Thymus (tissue), 11 donors: ENCODE results near the gene KRT83. TPM values are rescaled to one million over a fixed set of nuclear protein-coding genes. Genes with fewer than 3 reads are reported as not detected.

Experiments used
- DNase-seq, 9 donors: peaks; one replicate each; pipeline ENCODE4 v3.0.0-alpha.2; 2013; ENCODE audit warnings: low spot score in 9 of 9, low read depth in 6 of 9, missing footprints in 1 of 9
- H3K27ac ChIP-seq, 2 donors: one replicate each; pipeline ENCODE4 v1.5.1; 2013; ENCODE audit warnings: control low read depth in 1 of 2, low read depth in 1 of 2, low read length in 1 of 2, mild to moderate bottlenecking in 1 of 2, moderate library complexity in 1 of 2
- H3K27me3 ChIP-seq, 2 donors: one replicate each; pipeline ENCODE4 v1.5.1; 2013; ENCODE audit warnings: low read length in 1 of 2; ENCODE audit not compliant: control insufficient read depth in 2 of 2, insufficient read depth in 1 of 2
- H3K36me3 ChIP-seq, 2 donors: one replicate each; pipeline ENCODE4 v1.5.1; 2013; ENCODE audit warnings: low read length in 1 of 2, mild to moderate bottlenecking in 1 of 2, moderate library complexity in 1 of 2; ENCODE audit not compliant: control insufficient read depth in 2 of 2, insufficient read depth in 2 of 2
- H3K4me1 ChIP-seq, 2 donors: one replicate each; pipeline ENCODE4 v1.5.1; 2013; ENCODE audit warnings: low read length in 2 of 2; ENCODE audit not compliant: control insufficient read depth in 2 of 2, insufficient read depth in 2 of 2
- H3K4me3 ChIP-seq, 2 donors: one replicate each; pipeline ENCODE4 v1.5.1; 2013; ENCODE audit warnings: low read length in 2 of 2, control low read depth in 1 of 2, mild to moderate bottlenecking in 1 of 2
- H3K9me3 ChIP-seq, 2 donors: one replicate each; pipeline ENCODE4 v1.5.1; 2013; ENCODE audit warnings: low read length in 1 of 2, mild to moderate bottlenecking in 1 of 2; ENCODE audit not compliant: control insufficient read depth in 2 of 2, insufficient read depth in 1 of 2
- WGBS: extraction: QIAGEN DNeasy Blood & Tissue Kit; methylation state at CpG from one replicate; pipeline ENCODE4 v1.1.7; 2013; 5-methylcytosine and 5-hydroxymethylcytosine counted together
- polyA plus RNA-seq: library from polyadenylated mRNA; stranded (reverse); fragments of 200-250 nt; gene quantifications from one replicate; pipeline ENCODE4 v1.2.3, GENCODE V29; 2013
- total RNA-seq: library from RNA; stranded (reverse); fragments of 120-200 nt; gene quantifications from one replicate; pipeline ENCODE4 v1.2.4, GENCODE V29; 2013
- donor health status: healthy.

Gene KRT83
- total and polyA plus RNA-seq, 2 donors = 0.33 to 1.0 TPM

DNA sequence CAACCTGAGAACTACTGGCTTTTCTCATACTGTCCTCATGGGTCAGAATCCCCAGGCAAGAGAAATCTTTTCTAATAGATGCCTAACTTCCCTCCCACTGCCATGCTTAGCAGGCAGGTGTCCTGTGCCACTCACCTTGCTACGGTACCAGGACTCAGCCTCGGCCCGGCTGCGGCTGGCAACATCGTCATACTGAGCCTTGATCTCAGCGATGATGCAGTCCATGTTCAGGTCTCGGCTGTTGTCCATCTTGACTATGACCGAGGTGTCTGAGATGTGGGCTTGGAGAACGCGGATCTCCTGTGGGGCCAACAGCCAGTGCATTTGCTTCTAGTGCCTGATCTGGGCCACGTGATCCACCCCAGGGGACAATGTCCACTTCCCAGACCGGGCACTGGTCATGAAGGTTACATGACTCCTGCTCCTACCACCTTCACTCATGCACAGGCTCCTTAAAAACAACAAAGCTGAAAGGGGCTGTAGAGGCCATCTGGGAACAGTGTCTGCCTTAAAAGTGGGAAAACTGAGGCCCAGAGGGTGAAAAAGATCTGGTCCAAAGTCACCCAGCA is 42.0 kb upstream of the KRT83 start:
- H3K4me1 ChIP-seq = peaks cover 0 to 21% of the 10 kb centered on the region in 2 donors
- H3K4me3 ChIP-seq = no peak overlapping the region
- 96% methylated on average over 12 of the region's 12 CpGs for WGBS
- no peaks in the 10 kb centered on the region for H3K36me3 ChIP-seq
- no peak overlapping the region for H3K27ac ChIP-seq
- H3K9me3 ChIP-seq = no peaks in the 10 kb centered on the region
- no peak for DNase-seq
- peaks cover 0 to 11% of the 10 kb centered on the region in 2 donors for H3K27me3 ChIP-seq

DNA sequence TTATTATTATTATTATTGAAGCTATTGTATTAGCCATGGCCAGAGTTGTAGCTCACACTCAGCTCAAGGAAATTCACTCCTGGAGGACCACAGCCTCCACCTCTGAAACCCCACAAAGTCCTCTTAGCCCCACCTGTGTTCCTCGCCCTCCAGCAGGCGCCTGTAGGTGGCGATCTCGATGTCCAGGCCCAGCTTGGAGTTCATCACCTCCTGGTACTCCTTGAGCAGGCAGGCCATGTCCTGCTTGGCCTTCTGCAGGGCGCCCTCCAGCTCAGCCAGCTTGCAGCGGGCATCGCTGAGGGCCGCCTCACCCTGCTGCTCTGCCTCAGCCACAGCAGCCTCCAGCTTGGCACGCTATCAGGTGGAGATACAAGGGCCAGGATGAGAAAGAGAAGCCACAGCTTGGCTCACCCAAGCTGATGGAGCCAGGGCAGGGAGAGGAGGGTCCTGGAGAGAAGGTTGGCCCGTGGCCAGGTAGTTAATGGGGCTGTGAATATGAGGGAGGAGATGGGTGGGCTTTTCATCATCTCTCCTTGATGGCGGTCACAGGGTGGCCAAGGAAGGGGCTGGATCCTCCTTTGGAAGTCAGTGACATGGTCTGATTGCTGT is 41.0 kb upstream of the KRT83 start:
- WGBS = 94% methylated on average over 11 of the region's 11 CpGs
- Histone ChIP-seq H3K4me1 (peaks cover 0 to 22% of the 10 kb centered on the region in 2 donors), H3K36me3 (no peaks in the 10 kb centered on the region), H3K27ac (no peak overlapping the region), H3K4me3 (no peak overlapping the region), H3K9me3 (no peaks in the 10 kb centered on the region), H3K27me3 (peaks cover 0 to 7% of the 10 kb centered on the region in 2 donors)
- no peak for DNase-seq

DNA sequence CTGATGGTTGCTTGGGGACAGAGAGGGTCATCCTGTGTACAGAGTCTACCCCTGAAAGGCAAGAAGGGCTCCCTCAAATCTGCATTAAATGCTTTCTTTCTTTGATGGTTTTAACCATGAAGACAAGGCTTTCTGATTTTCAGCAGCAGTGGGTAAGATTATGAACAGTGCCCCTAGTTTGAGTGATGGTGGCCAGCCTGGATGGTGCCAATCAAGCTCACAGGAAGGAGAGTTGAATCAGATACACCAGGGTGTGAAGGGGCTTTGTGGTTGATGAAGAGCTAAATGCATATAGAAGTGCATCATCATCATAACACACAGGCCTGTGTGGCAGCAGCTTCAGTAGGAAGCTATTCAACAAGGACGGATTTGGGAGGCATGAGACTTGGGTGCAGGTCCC is 40.4 kb upstream of the KRT83 start:
- DNase-seq = no peak
- 95% methylated on average over 1 of the region's 1 CpG for WGBS
- H3K4me3 ChIP-seq = no peak overlapping the region
- H3K9me3 ChIP-seq = no peaks in the 10 kb centered on the region
- peaks cover 0 to 22% of the 10 kb centered on the region in 2 donors for H3K4me1 ChIP-seq
- H3K36me3 ChIP-seq = no peaks in the 10 kb centered on the region
- H3K27ac ChIP-seq = no peak overlapping the region
- peaks cover 0 to 2% of the 10 kb centered on the region in 2 donors for H3K27me3 ChIP-seq

DNA sequence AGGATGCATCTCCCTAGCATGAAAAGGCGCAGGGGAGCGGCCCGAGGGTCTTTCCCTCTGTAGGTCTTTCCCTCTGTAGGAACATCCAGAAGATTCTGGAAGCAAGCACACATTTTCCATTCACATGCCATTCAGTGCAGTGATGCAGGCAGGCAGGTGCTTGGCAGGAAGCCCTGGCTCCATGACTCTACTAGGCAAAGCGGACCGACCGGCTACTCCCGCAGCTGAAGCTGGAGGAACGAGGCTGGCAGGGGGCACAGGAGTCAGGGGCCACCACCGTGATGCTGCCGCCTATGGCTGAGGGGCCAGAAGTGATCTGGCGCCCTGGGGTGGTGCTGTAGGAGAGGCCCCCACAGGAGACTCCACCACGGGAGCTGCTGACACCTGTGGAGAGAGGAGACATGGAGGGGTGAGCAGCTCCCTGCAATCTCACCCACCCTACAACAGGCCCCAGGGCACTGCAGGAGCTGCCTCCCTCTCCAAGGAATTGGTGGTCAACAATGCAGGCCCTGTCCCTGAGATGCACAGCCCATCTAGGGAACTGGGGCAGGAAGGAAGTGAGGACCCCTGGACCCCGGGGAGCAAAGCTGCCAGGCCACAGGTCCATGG is 39.6 kb upstream of the KRT83 start:
- H3K4me1 ChIP-seq = peaks cover 0 to 22% of the 10 kb centered on the region in 2 donors
- H3K4me3 ChIP-seq = no peak overlapping the region
- H3K9me3 ChIP-seq = no peaks in the 10 kb centered on the region
- H3K36me3 ChIP-seq = no peaks in the 10 kb centered on the region
- peaks cover 0 to 2% of the 10 kb centered on the region in 2 donors for H3K27me3 ChIP-seq
- 90% methylated on average over 13 of the region's 13 CpGs for WGBS
- DNase-seq = peak in 1 of 9 donors; percentile 10
- no peak overlapping the region for H3K27ac ChIP-seq

DNA sequence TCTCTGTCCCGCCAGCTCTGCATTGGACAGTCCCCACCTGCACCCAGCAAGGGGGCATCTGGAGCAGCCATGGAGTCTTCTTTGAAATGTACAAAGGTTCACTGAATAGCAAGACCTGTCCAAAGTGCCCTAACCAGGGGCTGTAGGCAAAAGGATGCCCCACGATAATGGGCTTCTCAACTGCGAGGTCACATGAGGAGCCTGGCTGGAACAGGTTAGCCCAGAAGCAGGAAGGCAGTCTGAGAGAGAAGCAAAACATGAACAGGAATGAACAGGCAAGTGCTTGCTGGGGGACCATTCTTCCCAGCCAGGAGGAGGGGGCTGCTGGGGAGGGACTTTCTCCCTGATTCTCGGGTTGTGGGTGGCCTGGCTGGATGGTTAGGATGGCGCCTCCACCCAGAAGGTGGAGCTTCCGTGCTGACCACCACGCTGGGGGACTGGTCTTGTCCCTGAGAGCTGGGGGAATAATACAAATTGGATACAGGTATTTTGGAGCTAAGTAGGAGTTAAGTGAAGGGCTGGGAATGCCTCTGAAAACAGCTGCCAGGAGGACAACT is 39.0 kb upstream of the KRT83 start:
- peaks cover 0 to 2% of the 10 kb centered on the region in 2 donors for H3K27me3 ChIP-seq
- no peaks in the 10 kb centered on the region for H3K36me3 ChIP-seq
- no peak for DNase-seq
- no peak overlapping the region for H3K27ac ChIP-seq
- H3K4me3 ChIP-seq = no peak overlapping the region
- 94% methylated on average over 7 of the region's 7 CpGs for WGBS
- H3K4me1 ChIP-seq = peaks cover 0 to 22% of the 10 kb centered on the region in 2 donors
- no peaks in the 10 kb centered on the region for H3K9me3 ChIP-seq

DNA sequence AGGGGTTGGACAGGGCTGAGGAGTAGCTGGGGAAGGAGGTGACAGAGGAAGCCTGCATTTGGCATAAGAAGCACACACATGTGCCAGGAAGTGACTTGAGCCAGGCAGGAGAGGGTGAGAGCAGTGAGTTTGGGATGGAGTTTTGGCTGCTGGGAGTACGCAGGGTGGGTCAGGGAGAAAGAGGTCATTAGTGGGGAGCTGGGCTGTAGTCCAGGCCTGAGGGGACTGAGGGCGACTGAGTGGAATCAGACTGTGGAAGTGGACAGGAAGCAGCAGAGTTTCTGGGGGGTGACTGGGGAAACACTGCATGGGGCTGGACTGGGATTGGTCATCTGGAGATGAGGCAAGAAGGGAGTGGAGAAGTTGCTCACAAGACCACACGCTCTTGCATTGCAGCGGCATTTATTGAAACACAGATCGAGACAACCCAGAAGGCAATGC is 38.4 kb upstream of the KRT83 start:
- Histone ChIP-seq H3K36me3 (no peaks in the 10 kb centered on the region), H3K27ac (no peak overlapping the region), H3K4me3 (no peak overlapping the region), H3K4me1 (peaks cover 0 to 22% of the 10 kb centered on the region in 2 donors), H3K9me3 (no peaks in the 10 kb centered on the region), H3K27me3 (no peaks in the 10 kb centered on the region)
- DNase-seq = no peak
- 95% methylated on average over 5 of the region's 5 CpGs for WGBS

DNA sequence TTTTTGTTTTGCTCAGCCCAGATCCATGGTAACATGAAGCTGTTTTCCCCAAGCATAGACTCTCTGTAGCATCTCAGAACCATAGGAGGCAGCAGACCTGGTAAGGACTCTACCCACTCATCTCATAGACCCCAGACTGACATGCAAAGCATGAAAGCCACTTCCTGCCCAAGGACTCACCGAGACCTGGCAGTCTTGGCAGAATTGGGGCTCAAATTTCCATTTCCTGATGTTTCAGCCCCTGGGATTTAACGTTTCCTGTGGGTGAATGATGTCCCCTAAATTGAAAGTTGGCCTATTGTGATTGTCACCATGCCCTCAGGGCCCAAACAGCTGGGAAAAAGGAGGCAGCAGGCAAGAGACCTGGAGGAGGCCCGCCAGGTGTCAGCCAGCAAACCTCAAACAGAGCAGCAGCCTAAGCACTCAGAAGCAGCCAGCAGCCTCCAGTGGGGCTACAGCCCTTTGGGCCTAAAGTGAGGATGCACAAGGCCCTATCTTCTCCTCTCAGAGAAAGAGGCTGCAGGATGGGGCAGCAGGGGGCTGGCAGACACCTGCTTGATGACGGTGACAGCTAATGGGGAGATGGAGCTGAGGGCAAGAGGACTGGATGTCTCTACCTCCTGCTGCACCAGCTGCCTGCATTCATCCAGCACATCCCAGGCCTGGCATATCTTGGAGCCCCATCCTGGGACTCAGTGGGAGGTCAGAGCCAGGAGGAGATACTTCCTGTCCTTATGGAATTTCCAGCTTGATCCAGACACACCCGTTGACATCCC is 37.6 kb upstream of the KRT83 start:
- Histone ChIP-seq H3K9me3 (no peaks in the 10 kb centered on the region), H3K36me3 (no peaks in the 10 kb centered on the region), H3K27me3 (peaks cover 0 to 1% of the 10 kb centered on the region in 2 donors), H3K4me1 (peaks cover 0 to 22% of the 10 kb centered on the region in 2 donors), H3K4me3 (no peak overlapping the region), H3K27ac (peak overlapping the region in 1 of 2 donors; percentile 19)
- peak in 2 of 9 donors; percentile 31 to 61 for DNase-seq
- 48% methylated on average over 5 of the region's 5 CpGs for WGBS

DNA sequence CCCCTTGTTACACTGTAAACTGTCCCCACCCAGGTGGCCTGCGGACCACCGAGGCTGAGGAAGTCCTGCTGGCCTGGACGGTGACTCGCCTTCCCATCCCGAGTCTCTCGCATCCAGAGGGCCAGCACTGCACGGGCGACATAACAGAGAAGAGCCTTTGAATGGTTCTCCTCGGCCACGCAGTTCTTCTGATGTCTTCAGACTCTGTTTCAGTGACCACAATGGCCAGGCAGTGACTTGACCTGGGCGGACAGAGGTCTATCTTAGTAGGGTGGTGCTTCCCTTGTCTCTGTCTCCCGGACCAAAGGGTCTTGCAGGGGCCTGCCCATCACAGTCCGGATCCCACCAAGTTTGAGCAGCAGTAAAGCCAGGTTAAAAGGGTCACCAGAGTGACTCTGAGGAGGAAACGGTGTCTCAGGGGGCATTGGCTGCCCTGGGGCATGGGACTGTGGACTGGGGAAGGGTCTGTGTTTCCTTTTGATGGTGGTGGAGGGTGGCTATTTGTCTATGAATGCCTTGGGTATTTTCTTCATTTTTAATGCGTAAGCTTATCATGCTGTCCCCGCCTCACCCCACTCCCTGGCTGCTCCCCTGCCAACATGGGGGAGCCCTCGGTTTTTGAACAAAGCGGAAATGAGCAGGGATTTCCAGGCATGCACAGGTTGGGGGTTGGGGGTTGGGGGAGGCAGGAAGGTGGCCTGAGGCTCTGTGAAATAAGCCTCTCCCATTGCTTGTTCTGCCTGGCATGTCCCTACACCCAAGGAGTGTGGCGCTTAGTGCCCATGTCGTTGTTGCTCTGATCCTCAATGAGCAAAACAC is 35.8 kb upstream of the KRT83 start:
- no peak for DNase-seq
- 95% methylated on average over 20 of the region's 20 CpGs for WGBS
- Histone ChIP-seq H3K4me3 (no peak overlapping the region), H3K4me1 (peaks cover 0 to 25% of the 10 kb centered on the region in 2 donors), H3K27ac (no peak overlapping the region), H3K9me3 (no peaks in the 10 kb centered on the region), H3K27me3 (peaks cover 0 to 2% of the 10 kb centered on the region in 2 donors), H3K36me3 (no peaks in the 10 kb centered on the region)
